AG04450 (cell line): ENCODE results near the gene MSI2. TPM values are rescaled to one million over a fixed set of nuclear protein-coding genes. Genes with fewer than 3 reads are reported as not detected.

Experiments
- CTCF ChIA-PET: fragments of 300-600, 350-600 bp; formaldehyde crosslinking; extraction: SDS; loops from one replicate; lab custom pipeline; 2022; ENCODE audit warnings: antibody characterized with exemption, inconsistent platforms; lab: Charles Lee
- POLR2A ChIA-PET: fragments of 350-600 bp; formaldehyde crosslinking; extraction: SDS; loops from one replicate; lab custom pipeline; 2021; ENCODE audit warnings: antibody characterized with exemption, inconsistent platforms; lab: Yijun Ruan, JAX
- DNase-seq: peaks from one replicate; pipeline ENCODE4 v3.0.0-alpha.2; 2011; ENCODE audit warnings: low read depth, low spot score
- H3K27ac ChIP-seq: one replicate; pipeline ENCODE4 v1.5.1; 2012; ENCODE audit warnings: low read depth, low read length, control low read depth
- H3K27me3 ChIP-seq: one replicate; pipeline ENCODE4 v1.6.0; 2012; ENCODE audit warnings: low read length; ENCODE audit not compliant: control insufficient read depth, insufficient read depth
- H3K4me3 ChIP-seq: 2 replicates; pipeline ENCODE4 v1.5.1; 2011; ENCODE audit warnings: mild to moderate bottlenecking, low read depth, low read length, control low read depth
- H3K9me3 ChIP-seq: 2 replicates; pipeline ENCODE4 v1.5.1; 2012; ENCODE audit warnings: low read length; ENCODE audit not compliant: control insufficient read depth, insufficient read depth
- polyA plus RNA-seq: library from polyadenylated mRNA; depleted of rRNA; stranded (reverse); fragments of >200 nt; gene quantifications from 2 replicates; pipeline ENCODE4 v1.2.3, GENCODE V29; 2011
- TF ChIP-seq, protein P1 (sequence below): IDR thresholded peaks from 2 replicates; pipeline ENCODE4 v1.5.1; 2011; ENCODE audit warnings: low read depth, low read length, control low read depth, inconsistent platforms

The MSI2 gene
- polyA plus RNA-seq, 1 experiment = 26.2 TPM

DNA sequence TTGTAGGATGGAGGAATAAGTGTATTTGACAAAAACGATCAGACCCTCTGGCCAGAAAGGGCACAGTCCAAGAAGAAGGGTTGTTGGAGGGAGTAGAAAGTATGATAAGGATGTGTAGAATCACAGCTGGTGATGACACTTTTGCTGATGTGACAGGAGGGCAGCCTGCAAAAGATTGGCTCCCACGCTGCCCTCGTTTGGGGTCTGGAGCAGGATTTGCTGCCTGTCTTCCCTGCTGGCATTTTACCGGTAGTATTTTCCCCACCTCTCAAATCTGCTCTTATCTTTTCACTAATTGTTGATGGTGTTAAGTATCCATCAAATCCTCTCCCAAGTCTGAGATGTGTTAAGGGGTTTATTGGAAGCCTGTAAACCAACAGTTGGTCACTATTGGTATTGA, 280.0 kb downstream of the MSI2 start:
- no peaks in the 10 kb centered on the region for H3K9me3 ChIP-seq
- no peak for DNase-seq
- TF ChIP-seq, protein P1, sequence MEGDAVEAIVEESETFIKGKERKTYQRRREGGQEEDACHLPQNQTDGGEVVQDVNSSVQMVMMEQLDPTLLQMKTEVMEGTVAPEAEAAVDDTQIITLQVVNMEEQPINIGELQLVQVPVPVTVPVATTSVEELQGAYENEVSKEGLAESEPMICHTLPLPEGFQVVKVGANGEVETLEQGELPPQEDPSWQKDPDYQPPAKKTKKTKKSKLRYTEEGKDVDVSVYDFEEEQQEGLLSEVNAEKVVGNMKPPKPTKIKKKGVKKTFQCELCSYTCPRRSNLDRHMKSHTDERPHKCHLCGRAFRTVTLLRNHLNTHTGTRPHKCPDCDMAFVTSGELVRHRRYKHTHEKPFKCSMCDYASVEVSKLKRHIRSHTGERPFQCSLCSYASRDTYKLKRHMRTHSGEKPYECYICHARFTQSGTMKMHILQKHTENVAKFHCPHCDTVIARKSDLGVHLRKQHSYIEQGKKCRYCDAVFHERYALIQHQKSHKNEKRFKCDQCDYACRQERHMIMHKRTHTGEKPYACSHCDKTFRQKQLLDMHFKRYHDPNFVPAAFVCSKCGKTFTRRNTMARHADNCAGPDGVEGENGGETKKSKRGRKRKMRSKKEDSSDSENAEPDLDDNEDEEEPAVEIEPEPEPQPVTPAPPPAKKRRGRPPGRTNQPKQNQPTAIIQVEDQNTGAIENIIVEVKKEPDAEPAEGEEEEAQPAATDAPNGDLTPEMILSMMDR = no peak
- no peak overlapping the region for H3K27ac ChIP-seq
- no peak overlapping the region for H3K4me3 ChIP-seq
- H3K27me3 ChIP-seq = no peaks in the 10 kb centered on the region
- ChIA-PET POLR2A (no interaction called here), CTCF (interaction anchor here (0.7 to 1.8 kb wide), 2 partner anchors 17 to 293 kb away, joined by 3 to 5 read pairs; no protein-coding TSS in a partner anchor)

GRCh38 chr17:57536789-57537523, 280.6 kb downstream of the MSI2 start:
- no peak for DNase-seq
- ChIA-PET POLR2A (no interaction called here), CTCF (interaction anchor here (0.7 to 2.6 kb wide), 4 partner anchors 16 to 294 kb away, joined by 3 to 10 read pairs (median 4); no protein-coding TSS in a partner anchor)
- H3K27me3 ChIP-seq = no peaks in the 10 kb centered on the region
- TF ChIP-seq, protein P1 = no peak
- no peak overlapping the region for H3K27ac ChIP-seq
- H3K4me3 ChIP-seq = no peak overlapping the region
- no peaks in the 10 kb centered on the region for H3K9me3 ChIP-seq

- CTCF ChIA-PET = interaction anchor here (1.0 to 2.6 kb wide), 2 partner anchors 15 to 294 kb away, joined by 3 to 10 read pairs; no protein-coding TSS in a partner anchor
- H3K27ac ChIP-seq = no peak overlapping the region
- POLR2A ChIA-PET = no interaction called here
- no peaks in the 10 kb centered on the region for H3K27me3 ChIP-seq
- no peak overlapping the region for H3K4me3 ChIP-seq
- TF ChIP-seq, protein P1 = no peak
- H3K9me3 ChIP-seq = no peaks in the 10 kb centered on the region
- no peak for DNase-seq
Measured at GRCh38 chr17:57537524-57538410, 281.4 kb downstream of the MSI2 start.

DNA sequence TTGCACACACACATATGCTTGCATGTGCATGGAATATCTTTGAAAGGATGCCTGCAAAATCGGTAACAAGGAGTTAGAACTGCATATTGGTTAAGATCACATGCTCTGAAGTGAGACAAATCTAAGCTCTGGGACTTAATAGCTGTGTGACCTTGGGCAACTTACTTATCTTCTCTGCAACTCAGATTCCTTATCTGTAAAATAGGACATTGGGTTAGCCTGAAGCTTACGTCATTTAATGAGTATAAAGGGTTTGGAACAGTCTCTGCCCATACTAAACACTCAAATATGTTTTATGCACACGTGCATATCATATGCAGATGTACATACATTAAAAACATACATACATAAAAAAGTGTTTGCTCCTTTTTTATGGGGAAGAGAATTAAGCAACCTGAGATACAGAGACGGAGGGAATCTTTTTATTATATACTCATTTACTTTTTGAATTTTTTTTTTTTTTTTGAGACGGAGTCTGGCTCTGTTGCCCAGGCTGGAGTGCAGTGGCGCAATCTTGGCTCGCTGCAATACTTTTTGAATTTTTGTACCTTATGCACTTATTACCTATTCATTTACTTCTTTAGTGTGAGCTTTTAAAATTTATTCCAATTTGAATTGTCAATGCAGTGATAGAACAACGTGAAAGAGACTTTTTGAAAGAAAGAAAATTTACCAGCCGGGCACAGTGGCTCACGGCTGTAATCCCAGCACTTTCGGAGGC, 282.6 kb downstream of the MSI2 start:
- Histone ChIP-seq H3K4me3 (no peak overlapping the region), H3K9me3 (no peaks in the 10 kb centered on the region), H3K27me3 (no peaks in the 10 kb centered on the region), H3K27ac (no peak overlapping the region)
- DNase-seq = no peak
- ChIA-PET POLR2A (interaction anchor here (0.7 kb wide), 1 partner anchor 211 kb away, joined by 3 read pairs; no protein-coding TSS in a partner anchor), CTCF (interaction anchor here (0.7 to 2.6 kb wide), 3 partner anchors 14 to 133 kb away, joined by 4 to 10 read pairs (median 4); no protein-coding TSS in a partner anchor)
- TF ChIP-seq, protein P1 = no peak
